Stimulated activated effector memory CD8-positive, alpha-beta T cell treated with anti-CD3 and anti-CD28 coated beads, Interleukin-12 subunit alpha, Interleukin-12 subunit beta, amount 100 ng/mL, for 72 hours (primary cell): Measurements from ENCODE around the gene SIGLEC6.
A peak's percentile ranks its signal among the peaks of the same experiment; 100 is the strongest.

Source experiments
- ATAC-seq: fragments of 150-1000 bp; cut with Tn5 transposase; 2 replicates; pipeline ENCODE4 v1.10.0; 2021
- DNase-seq, 2 donors: peaks; one replicate each; pipeline ENCODE4 v3.0.0; 2021 to 2022; ENCODE audit warnings: low spot score in 2 of 2
- H3K27ac Mint-ChIP-seq: one replicate; pipeline ENCODE4 v1.8.0; 2022; ENCODE audit warnings: mild to moderate bottlenecking, mixed read lengths
- H3K36me3 Mint-ChIP-seq: one replicate; pipeline ENCODE4 v1.8.0; 2022; ENCODE audit warnings: mild to moderate bottlenecking, mixed read lengths
- H3K4me1 Mint-ChIP-seq: one replicate; pipeline ENCODE4 v1.8.0; 2022; ENCODE audit warnings: mixed read lengths
- H3K4me3 Mint-ChIP-seq: one replicate; pipeline ENCODE4 v1.8.0; 2022; ENCODE audit warnings: mild to moderate bottlenecking, mixed read lengths
- H3K9me3 Mint-ChIP-seq: one replicate; pipeline ENCODE4 v1.8.0; 2022; ENCODE audit warnings: mixed read lengths

SIGLEC6 gene

GRCh38 chr19:51552608-51552995, 21.1 kb upstream of the SIGLEC6 start:
- Mint-ChIP-seq H3K27ac (no peak overlapping the region), H3K36me3 (no peaks in the 10 kb centered on the region), H3K4me1 (peaks cover 29% of the 10 kb centered on the region), H3K9me3 (peaks cover 10% of the 10 kb centered on the region), H3K4me3 (no peak overlapping the region)
- DNase-seq (no peak), ATAC-seq (no peak)

- peaks cover 10% of the 10 kb centered on the region for H3K9me3 Mint-ChIP-seq
- no peaks in the 10 kb centered on the region for H3K36me3 Mint-ChIP-seq
- DNase-seq (no peak), ATAC-seq (no peak)
- H3K4me1 Mint-ChIP-seq: peaks cover 33% of the 10 kb centered on the region
- no peak overlapping the region for H3K27ac Mint-ChIP-seq
- H3K4me3 Mint-ChIP-seq: peak overlapping the region; percentile 11
Observed at GRCh38 chr19:51551673-51552432, 20.4 kb upstream of the SIGLEC6 start.

- no peak for ATAC-seq
- H3K4me3 Mint-ChIP-seq: peak overlapping the region; percentile 11
- H3K4me1 Mint-ChIP-seq: peaks cover 38% of the 10 kb centered on the region
- no peak overlapping the region for H3K27ac Mint-ChIP-seq
- peaks cover 10% of the 10 kb centered on the region for H3K9me3 Mint-ChIP-seq
- no peak for DNase-seq
- no peaks in the 10 kb centered on the region for H3K36me3 Mint-ChIP-seq
Observed at GRCh38 chr19:51550848-51551672, 19.6 kb upstream of the SIGLEC6 start.

DNA sequence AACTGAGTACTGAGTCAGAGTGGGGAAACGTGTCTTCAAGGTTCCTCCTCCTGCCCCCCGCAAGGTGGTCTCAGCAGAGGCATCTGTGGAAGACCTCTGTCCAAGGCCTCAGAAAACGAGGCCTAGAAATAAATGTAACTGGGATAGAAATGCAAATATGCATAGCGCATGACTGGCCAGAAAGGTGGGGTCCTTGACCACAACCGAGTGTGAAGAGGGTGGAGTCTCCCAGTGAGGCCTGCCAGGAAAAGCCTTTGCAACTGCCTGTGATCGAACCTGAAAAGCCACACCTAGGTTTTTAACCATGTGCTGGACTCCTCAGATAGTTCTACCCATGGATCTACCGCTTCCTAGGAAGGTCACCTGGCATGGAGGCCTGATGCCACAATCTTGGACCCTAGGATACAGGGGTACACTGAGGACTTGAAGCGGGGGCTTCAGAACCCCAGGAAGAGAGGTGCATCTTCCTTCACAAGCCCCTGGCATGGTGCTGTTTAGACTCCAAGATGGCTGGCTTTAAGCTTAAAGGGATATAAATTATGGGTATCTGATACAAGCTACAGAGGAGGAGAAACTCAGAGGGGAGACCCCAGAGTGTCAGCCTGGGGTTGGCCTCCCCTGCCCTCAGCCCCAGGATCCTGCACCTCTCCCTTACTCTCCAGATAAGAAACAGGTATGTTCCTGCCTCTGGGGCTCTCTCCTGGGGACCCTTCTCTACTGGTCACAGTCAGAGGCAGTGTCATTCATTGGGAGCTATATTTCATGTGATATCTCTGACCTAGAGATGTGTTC, 18.3 kb upstream of the SIGLEC6 start:
- Mint-ChIP-seq H3K9me3 (peaks cover 10% of the 10 kb centered on the region), H3K4me1 (peaks cover 38% of the 10 kb centered on the region), H3K36me3 (no peaks in the 10 kb centered on the region), H3K27ac (no peak overlapping the region), H3K4me3 (no peak overlapping the region)
- DNase-seq (no peak), ATAC-seq (no peak)

DNA sequence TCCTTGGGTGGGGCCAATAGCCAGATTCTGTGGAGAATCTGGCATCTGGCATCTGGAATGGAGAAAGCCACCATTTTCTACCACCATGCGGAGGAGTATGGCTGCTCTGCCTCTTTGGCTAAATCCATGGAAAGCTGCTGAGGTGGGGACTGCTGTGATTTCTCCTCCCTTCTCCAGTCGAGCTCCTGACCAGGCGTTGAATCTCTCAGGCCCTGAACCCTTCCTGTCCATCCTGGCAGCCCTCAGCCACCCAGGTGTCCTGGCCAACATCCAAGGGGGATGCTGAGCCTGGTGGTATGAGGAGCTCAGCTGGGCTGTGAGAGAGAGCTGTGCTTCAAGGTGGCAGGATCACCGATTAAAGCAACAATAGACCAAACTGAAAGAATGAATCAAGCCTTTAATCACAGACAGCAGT, 17.4 kb upstream of the SIGLEC6 start:
- Mint-ChIP-seq H3K9me3 (peaks cover 7% of the 10 kb centered on the region), H3K4me3 (no peak overlapping the region), H3K4me1 (peaks cover 38% of the 10 kb centered on the region), H3K36me3 (no peaks in the 10 kb centered on the region), H3K27ac (no peak overlapping the region)
- DNase-seq (no peak), ATAC-seq (no peak)

DNA sequence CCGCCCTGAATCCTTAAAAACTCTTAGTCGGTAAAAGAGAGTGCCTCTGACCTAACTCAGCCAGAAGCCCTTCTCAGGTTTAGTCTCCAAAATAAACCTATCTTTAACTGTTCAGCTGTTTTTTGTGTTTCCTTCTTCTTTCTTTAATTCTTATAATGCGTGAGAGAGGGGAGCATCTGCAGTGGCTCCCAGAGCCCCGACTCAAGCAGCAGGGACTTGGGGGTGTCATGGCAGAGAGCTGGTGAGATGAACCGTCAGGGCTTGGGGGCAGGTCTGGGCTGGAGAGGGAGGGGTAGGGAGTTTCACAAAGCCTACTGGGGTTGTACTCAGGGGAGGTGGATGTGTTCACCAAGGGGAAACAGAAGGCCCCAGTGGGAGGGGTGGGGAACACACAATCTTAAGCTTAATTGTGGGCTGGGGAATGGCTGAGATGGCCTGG, 16.8 kb upstream of the SIGLEC6 start:
- Mint-ChIP-seq H3K4me1 (peaks cover 38% of the 10 kb centered on the region), H3K4me3 (no peak overlapping the region), H3K27ac (no peak overlapping the region), H3K9me3 (peaks cover 7% of the 10 kb centered on the region), H3K36me3 (no peaks in the 10 kb centered on the region)
- no peak for DNase-seq
- no peak for ATAC-seq

GRCh38 chr19:51547397-51548212, 16.1 kb upstream of the SIGLEC6 start:
- Mint-ChIP-seq H3K36me3 (no peaks in the 10 kb centered on the region), H3K27ac (no peak overlapping the region), H3K9me3 (peaks cover 6% of the 10 kb centered on the region), H3K4me1 (peaks cover 38% of the 10 kb centered on the region), H3K4me3 (no peak overlapping the region)
- no peak for ATAC-seq
- DNase-seq: no peak

DNA sequence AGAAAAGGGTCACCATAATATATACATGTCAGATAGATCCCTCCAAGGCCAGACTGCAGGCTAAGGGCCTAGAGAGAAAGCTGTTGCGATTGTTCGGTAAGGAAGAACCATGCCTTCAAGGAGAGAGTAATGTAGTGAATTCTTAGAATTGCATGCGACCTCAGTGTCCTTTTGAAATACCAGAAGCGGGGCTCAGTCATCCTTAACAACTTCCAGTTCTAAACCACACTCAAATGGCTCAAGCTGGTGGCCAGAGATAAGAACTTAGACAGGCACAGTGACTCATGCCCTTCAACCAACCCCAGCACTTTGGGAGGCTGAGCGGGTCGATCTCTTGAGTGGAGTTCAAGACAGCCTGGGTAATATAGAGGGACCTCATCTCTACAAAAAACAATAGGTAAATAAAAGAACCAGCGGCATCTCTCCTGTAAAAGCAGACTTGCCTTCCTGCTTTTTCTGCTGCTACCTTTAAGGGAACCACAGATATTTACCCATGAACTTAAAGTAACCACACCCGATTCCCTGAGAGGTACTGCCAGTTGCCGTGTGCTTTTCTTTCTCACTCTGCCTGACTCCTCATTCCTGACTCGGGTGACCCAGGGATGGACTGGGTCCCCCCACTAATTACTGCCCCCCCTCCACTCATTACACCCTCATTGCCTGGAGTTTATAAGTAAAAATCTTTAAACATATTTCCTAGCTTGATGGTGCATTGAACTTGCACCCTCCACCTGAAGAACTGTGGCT, 15.4 kb upstream of the SIGLEC6 start:
- peaks cover 3% of the 10 kb centered on the region for H3K9me3 Mint-ChIP-seq
- ATAC-seq (peak; percentile 71), DNase-seq (no peak)
- peaks cover 31% of the 10 kb centered on the region for H3K4me1 Mint-ChIP-seq
- H3K36me3 Mint-ChIP-seq: no peaks in the 10 kb centered on the region
- H3K27ac Mint-ChIP-seq: no peak overlapping the region
- H3K4me3 Mint-ChIP-seq: no peak overlapping the region

DNA sequence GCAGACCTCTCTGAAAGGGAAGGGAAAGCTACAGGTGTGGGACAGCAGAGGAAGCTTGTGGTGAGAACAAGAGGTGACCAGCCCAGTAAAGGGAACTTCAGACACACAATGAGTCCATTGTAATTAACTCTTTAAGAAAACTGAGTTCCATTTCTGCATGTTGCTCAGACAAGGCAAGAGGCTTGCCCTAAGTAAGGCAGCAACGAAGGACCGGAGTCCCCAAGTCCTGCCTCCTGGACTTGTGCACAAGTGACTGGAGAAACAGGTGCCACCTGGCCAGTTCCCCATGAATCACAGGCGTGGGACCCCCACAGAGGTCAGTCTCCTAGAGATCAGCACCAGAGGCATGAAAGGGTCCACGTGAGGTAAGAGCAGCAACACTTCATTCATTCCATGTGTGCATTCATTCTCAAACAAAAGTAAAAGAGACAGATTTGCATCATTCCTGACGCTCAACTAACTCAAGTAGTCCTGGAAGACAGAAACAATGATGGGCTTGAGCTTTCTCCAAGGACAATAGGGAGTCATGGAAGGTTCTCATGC, 14.7 kb upstream of the SIGLEC6 start:
- no peak overlapping the region for H3K27ac Mint-ChIP-seq

DNA sequence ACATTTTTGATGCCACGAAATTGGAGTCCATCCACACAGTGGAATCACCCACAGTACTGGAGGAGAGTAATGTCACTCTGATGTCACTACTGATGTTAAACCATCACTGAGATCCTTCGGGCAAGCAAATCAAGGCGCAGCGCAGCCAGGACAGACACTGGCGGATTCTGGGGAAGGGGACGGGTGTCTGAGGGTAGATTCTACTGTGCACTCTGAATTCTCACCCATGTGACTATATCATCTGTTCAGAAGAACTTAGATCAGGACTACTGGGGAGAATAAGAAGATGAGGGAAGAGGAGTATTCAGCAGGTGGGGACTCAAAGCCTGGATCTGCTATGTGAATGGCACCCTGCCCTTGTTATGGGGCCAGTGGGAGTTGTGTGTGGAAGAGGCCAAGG, 12.6 kb upstream of the SIGLEC6 start:
- H3K4me3 Mint-ChIP-seq: no peak overlapping the region
- ATAC-seq: no peak
- H3K4me1 Mint-ChIP-seq: peaks cover 17% of the 10 kb centered on the region
- no peaks in the 10 kb centered on the region for H3K9me3 Mint-ChIP-seq
- no peaks in the 10 kb centered on the region for H3K36me3 Mint-ChIP-seq
- no peak for DNase-seq
- H3K27ac Mint-ChIP-seq: no peak overlapping the region

More for the DNA sequence above, 14.7 kb upstream of the SIGLEC6 start:
- no peak for DNase-seq
- H3K9me3 Mint-ChIP-seq: no peaks in the 10 kb centered on the region
- no peak overlapping the region for H3K4me3 Mint-ChIP-seq
- no peak for ATAC-seq
- no peaks in the 10 kb centered on the region for H3K36me3 Mint-ChIP-seq
- H3K4me1 Mint-ChIP-seq: peaks cover 25% of the 10 kb centered on the region

- H3K4me3 Mint-ChIP-seq: no peak overlapping the region
- DNase-seq: no peak
- no peak overlapping the region for H3K27ac Mint-ChIP-seq
- H3K4me1 Mint-ChIP-seq: peaks cover 10% of the 10 kb centered on the region
- H3K36me3 Mint-ChIP-seq: no peaks in the 10 kb centered on the region
- H3K9me3 Mint-ChIP-seq: no peaks in the 10 kb centered on the region
- ATAC-seq: no peak
Observed at GRCh38 chr19:51542699-51543098, 11.2 kb upstream of the SIGLEC6 start.

- H3K4me3 Mint-ChIP-seq: no peak overlapping the region
- DNase-seq: no peak
- H3K9me3 Mint-ChIP-seq: no peaks in the 10 kb centered on the region
- no peaks in the 10 kb centered on the region for H3K36me3 Mint-ChIP-seq
- ATAC-seq: no peak
- peaks cover 6% of the 10 kb centered on the region for H3K4me1 Mint-ChIP-seq
- H3K27ac Mint-ChIP-seq: no peak overlapping the region
Observed at GRCh38 chr19:51541458-51542357, 10.2 kb upstream of the SIGLEC6 start.

GRCh38 chr19:51539821-51540366, 8.4 kb upstream of the SIGLEC6 start:
- no peaks in the 10 kb centered on the region for H3K9me3 Mint-ChIP-seq
- ATAC-seq (no peak), DNase-seq (no peak)
- H3K27ac Mint-ChIP-seq: no peak overlapping the region
- H3K4me1 Mint-ChIP-seq: no peaks in the 10 kb centered on the region
- no peak overlapping the region for H3K4me3 Mint-ChIP-seq
- no peaks in the 10 kb centered on the region for H3K36me3 Mint-ChIP-seq
